ENCODE results near the gene C17orf58.

DNA sequence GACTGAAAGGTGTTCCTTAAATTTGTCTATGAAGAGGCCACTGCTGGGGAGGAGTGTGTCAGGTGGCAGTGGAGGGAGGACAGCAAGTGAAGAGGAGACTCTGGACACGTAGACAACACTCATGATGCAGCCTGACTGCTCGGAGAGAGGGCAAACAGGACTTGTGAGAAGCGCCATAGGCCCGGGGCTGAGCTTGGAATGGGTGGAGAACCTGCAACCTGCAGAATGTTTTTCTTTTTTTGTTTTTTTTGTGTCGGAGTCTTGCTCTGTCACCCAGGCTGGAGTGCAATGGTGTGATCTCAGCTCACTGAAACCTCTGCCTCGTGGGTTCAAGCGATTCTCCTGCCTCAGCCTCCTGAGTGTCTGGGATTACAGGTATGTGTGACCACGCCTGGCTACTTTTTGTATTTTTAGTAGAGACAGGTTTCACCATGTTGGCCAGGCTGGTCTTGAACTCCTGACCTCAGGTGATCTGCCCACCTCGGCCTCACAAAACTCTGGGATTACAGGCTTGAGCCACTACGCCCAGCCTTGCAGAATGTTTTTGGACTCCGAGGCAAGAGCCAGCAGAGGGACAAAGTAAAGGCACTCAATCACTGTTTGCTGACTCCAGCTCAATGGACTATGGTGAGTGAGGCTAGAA lies 18.9 kb upstream of the C17orf58 start:
- TF ChIP-seq CTCF (IDR thresholded peaks at IDR 0.05) (no peak), POLR2A (IDR thresholded peaks at IDR 0.05) (no peak), POLR2AphosphoS5 (IDR thresholded peaks at IDR 0.05) (no peak)

Data from sigmoid colon (tissue), 4 donors.